EH (cell line): ENCODE data around the gene SPATA31D4.
"Not testable (repeated sequence)": the region's sequence is repeated elsewhere in the genome, so short reads cannot be mapped to it uniquely, and the experiment has no call there.

Experiments used
- DNase-seq: peaks from one replicate; pipeline ENCODE4 v3.0.0-alpha.2; 2015; ENCODE audit warnings: low read depth

Gene SPATA31D4

GRCh38 chr9:81928305-81928704 lies at the start of gene SPATA31D4:
TSS of gene SPATA31D4 (plus strand) at chr9:81928428. CDS start at chr9:81928514, 86 bp downstream.
- not testable (repeated sequence) for DNase-seq

GRCh38 chr9:81878530-81878929 lies 49.7 kb upstream of the SPATA31D4 start:
- DNase-seq: no peak

GRCh38 chr9:81879501-81879916 lies 48.7 kb upstream of the SPATA31D4 start:
- peak; percentile 21 for DNase-seq

- DNase-seq: no peak
Observed at GRCh38 chr9:81885602-81886001, 42.6 kb upstream of the SPATA31D4 start.

DNA sequence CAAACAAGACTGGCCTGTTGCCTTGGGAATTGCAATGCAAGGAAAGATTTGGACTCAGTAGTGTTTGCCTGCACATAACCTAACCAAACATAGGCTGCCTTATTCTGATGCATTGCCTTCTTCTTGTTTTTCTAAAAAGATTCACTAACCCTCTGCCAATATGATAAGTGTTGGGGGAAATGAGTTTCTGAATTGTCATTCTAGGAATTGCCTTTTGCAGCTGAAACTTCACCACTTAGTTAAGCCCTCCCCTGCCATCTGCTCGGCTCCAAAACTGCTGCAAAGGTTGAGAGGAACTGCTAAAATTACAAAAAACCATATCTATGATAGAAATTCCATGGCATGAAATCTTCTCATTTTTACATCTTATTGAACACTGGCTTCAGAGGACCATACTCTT lies 41.6 kb upstream of the SPATA31D4 start:
- DNase-seq: no peak

- DNase-seq: no peak
Observed at GRCh38 chr9:81890104-81890503, 38.1 kb upstream of the SPATA31D4 start.

DNA sequence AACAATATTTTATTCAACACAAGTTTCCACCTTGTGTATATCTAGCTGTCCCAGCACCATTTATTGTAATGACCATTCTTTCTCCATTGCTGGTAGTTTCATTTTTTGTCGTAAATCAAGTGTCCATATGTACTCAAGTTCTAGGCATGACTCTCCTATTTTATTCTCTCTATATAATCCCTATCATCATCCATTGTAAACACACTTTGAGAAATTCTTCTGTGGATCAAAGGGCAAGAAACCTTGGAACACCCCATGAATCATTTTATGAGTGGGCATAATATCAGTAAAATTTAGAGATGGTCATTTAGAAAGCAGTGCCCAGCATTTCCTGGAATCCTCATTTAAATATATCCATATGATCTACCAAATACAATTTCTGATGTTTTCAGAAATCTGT lies 35.8 kb upstream of the SPATA31D4 start:
- DNase-seq: no peak

GRCh38 chr9:81893929-81894328 lies 34.3 kb upstream of the SPATA31D4 start:
- DNase-seq: peak; percentile 56

DNA sequence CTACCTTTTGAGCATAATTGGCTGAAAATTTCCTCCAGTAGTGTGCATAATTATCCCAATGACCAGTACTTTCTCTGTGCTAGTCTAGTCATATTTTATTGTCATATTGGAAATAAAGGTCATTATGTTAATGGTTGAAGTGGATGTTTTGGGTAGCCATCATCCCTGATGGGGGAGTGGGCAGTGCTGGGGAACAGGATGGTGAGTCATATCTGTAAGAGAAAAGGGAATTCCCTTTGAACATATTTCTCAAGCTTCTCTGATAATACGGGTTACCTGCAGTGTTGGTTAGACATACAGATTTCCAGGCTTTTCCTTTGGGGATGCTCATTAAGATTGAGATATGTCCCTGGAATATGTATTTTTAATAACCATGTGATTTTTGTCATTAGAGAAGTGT lies 33.3 kb upstream of the SPATA31D4 start:
- DNase-seq: no peak

GRCh38 chr9:81896070-81896469 lies 32.2 kb upstream of the SPATA31D4 start:
- peak; percentile 64 for DNase-seq

DNA sequence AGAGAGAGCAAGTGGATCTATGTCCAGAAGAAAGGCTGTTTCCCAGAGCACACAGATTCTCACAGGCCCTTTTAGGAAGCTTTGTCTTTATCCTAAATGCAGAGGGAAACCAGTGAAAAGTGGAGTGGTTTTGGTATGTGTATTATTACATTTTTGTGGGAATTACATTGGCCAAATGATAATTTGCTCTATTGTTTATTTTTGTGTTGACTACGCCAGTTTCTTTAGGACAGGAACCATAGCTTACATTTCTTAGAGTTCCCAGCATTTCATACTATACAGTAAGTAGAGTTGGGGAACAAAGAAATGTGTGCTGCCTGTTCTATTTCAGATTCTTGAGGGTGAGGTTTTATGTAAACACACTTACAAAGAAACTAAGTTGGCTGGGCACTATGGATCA lies 29.4 kb upstream of the SPATA31D4 start:
- peak; percentile 49 for DNase-seq

DNA sequence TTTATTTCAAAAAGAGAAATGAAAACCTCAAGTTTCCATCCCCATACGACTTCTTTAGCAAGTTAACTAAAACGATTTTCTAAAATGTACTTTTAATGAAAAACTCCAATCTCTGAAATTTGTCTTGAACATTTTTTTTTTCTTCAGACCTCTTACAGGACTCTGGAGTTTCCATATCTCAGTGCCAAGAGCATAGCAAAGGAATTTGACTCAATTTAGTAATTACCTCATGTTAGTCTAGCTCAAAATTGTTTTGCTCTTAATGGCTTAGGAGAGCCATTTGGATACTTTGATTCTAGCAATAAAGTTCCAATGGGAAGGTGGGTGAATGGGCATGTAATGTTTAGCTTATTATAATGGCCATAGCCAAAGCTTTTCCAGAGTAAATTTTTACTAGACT lies 26.0 kb upstream of the SPATA31D4 start:
- DNase-seq: peak; percentile 30

GRCh38 chr9:81902626-81903025 lies 25.6 kb upstream of the SPATA31D4 start:
- DNase-seq: peak; percentile 23

DNA sequence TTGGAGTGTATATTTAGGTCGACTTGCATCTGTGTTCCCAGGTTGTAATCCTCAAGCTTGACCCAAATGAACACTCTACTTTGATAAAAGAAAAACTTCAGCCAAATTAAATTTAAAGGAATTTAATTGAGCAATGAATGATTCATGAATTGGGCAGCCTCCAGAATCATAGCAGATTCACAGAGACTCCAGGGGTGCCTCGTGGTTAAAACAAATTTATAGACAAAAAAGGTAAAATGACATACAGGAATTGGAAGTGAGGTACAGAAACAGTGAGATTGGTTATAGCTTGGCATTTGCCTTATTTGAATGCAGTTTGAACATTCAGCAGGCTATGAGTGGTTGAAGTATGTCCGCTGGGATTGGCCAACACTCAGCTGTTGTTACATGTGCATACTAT lies 21.6 kb upstream of the SPATA31D4 start:
- peak; percentile 55 for DNase-seq

DNA sequence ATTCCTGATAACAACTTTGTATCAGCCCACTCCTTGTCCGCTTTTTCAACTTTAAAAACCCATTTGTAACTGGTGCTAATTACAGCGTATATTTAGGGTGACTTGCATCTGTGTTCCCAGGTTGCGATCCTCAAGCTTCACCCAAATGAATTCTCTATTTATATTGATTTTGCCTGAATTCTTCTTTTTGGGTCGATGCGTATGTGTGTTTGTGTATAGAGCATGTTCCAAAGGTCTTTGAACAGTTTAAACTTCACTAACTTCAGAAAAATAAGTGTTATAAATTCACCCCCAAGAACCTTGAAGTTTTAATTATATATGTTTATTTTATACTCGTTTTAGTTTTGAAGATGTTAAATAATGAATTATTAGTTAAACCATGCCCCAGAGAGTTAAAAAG lies 16.1 kb upstream of the SPATA31D4 start:
- no peak for DNase-seq

DNA sequence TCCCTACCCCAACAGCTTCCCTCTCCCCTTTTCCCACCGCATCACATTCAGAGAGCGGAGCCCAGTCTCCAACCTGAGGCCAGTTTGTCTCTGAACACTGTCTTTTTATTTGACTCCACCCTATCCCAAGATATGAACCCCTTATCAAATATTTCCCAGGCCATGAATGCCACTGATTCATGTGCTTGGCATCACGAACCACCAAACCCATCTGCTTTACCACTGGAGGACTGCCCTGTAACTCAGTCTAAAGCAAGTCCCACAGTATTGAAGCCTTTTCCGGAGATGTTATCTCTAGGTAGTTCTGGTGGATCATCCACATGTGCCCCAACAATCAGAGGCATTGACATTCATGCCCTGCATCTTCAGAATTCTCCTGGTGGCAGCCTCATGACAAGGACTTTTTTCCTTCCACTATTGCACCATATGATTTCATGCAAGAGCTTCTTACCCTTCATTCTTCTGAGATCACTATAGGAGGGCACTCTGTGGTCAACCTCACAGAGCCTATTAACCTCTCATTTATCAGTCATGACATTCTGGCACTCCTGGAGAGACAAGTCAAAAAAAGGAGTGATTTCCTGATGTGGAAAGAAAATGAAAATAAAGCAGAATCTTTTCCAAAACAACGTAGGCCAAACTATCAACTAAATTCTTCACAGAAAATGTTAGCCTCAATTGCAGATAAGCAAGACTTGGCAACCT lies 12.3 kb upstream of the SPATA31D4 start:
- peak; percentile 11 for DNase-seq

DNA sequence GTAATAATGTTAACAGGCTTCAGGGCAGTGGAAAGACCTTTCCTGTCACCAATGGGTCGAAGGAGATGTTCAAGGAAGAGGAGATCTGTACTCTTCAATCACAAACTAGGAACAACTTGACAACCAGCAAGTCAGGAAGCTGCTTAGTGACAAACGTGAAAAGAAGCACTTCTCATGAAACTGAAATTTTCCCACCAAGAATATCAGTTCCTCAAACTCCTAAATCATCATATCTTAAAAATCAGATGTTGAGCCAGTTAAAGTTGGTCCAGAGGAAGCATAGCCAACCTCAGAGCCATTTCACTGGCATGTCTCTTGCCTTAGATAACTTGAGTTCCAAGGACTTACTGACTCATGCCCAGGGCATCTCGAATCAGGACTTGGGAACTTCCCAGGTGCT lies 9.7 kb upstream of the SPATA31D4 start:
- not testable (repeated sequence) for DNase-seq

GRCh38 chr9:81930147-81930546 lies 1.9 kb downstream of the SPATA31D4 start:
- not testable (repeated sequence) for DNase-seq

DNA sequence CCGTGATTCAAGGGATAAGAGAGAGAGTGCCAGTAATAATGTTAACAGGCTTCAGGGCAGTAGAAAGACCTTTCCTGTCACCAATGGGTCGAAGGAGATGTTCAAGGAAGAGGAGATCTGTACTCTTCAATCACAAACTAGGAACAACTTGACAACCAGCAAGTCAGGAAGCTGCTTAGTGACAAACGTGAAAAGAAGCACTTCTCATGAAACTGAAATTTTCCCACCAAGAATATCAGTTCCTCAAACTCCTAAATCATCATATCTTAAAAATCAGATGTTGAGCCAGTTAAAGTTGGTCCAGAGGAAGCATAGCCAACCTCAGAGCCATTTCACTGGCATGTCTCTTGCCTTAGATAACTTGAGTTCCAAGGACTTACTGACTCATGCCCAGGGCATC lies 5.3 kb downstream of the SPATA31D4 start:
- not testable (repeated sequence) for DNase-seq

DNA sequence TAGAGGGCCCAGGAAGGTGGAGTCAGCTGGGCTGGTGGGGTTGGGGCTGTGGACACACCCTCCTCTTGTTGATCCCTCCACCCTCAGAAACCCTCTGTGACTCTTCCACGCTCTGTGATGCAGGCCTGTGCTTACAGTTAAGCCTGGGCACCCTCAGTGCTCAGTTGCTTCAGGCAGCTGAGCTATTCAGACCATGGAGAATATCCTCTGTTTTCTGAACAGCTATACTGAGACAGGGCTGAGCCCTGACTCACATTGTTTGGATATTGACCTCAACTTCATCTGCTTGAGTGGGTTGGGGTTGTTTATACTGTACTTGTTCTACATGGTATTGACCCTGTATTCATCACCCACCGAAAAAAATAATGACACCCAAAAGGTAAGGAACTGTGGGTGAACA lies 15.2 kb downstream of the SPATA31D4 start, which contains the start of gene SPATA31D3:
TSS of gene SPATA31D3 (plus strand) at position 108 of the 400 bp plus-strand sequence. CDS start at position 194, 86 bp downstream.
- not testable (repeated sequence) for DNase-seq

DNA sequence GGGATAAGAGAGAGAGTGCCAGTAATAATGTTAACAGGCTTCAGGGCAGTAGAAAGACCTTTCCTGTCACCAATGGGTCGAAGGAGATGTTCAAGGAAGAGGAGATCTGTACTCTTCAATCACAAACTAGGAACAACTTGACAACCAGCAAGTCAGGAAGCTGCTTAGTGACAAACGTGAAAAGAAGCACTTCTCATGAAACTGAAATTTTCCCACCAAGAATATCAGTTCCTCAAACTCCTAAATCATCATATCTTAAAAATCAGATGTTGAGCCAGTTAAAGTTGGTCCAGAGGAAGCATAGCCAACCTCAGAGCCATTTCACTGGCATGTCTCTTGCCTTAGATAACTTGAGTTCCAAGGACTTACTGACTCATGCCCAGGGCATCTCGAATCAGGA lies 20.4 kb downstream of the SPATA31D4 start:
- not testable (repeated sequence) for DNase-seq

GRCh38 chr9:81953096-81953495 lies 24.9 kb downstream of the SPATA31D4 start:
- no peak for DNase-seq

GRCh38 chr9:81955625-81956024 lies 27.4 kb downstream of the SPATA31D4 start:
- DNase-seq: no peak
